ENCODE data around the gene HSD17B1.

GRCh38 chr17:42566215-42566882 is 13.6 kb downstream of the HSD17B1 start:
- TF ChIP-seq CTCF (IDR thresholded peaks at IDR 0.05) (no peak), POLR2AphosphoS5 (IDR thresholded peaks at IDR 0.05) (no peak)
